GM19035 (cell line): ENCODE data around the gene RAB1A.

Source experiments
- ATAC-seq: cut with Tn5 transposase; IDR thresholded peaks from one replicate; pipeline ENCODE4 v1.9.1; 2021; ENCODE audit not compliant: unreplicated experiment

Gene RAB1A

DNA sequence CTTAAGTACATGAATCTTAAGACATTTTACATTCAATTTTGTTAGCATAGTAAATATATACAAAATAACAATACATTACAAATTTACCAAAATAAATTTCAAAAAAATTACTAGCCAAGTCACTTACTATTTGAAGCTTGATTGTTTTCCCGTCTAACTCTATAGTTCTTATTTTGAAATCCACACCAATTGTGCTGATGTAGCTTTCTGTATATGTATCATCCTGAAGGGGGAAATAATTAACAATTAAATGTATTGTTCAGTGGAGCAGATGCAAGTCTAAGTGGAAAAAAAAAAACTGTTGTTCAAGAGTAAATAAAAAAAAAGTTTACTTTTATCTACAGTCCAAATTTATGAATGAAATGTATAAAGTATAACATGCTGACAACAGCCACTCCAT is 32.1 kb downstream of the RAB1A start:
- ATAC-seq = no peak

DNA sequence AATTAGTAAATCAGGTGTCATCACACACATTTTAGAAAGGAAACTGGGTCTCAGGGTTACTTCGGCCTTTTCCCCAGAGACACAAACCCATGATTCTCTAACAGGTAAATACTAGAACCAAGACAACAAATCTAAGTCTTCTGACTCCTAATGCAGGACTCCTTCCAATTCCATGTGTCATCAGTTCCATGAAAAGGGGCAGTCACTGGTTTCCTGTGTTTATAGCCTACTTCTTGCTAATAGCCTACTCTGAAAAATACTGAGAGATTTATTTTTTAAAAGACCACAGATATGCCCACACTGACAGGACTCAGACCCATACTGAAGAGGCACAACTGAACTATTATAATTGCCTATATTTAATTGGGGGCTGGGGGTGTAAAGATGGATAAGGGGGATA is 33.0 kb downstream of the RAB1A start:
- ATAC-seq = no peak

DNA sequence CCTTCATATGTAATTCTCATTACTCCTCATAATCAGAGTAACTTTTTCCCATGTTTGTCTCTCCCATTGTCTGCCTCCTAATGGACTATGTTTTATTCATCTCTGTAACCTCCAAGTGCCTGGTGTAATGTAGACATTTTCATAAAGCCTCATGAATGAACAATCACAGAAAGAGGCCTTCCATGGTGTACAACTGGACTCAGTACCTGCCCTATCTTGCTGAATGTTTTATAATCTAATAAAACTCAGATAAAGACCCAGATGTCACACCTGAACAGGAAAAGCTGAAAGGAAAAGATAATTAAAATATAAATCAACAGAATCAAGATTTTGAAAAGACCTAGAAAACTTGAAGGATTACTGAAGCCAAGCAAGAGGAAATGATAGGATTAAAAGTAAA is 36.7 kb downstream of the RAB1A start:
- ATAC-seq = no peak

DNA sequence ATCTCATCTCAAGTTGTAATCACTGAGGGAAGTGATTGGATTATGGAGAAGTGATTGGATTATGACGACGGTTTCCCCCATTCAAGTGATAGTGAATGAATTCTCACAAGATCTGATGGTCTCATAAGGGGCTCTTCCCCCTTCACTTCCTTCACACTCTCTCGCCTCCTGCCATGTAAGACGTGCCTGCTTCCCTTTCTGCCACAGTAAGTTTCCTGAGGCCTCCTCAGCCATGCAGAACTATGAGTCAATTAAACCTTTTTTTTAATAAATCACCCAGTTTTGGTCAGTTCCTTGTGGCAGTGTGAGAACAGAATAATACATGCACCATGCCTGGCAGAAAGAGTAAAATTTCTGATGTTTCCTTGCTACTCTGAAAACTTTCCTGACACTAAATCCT is 37.1 kb downstream of the RAB1A start:
- no peak for ATAC-seq

DNA sequence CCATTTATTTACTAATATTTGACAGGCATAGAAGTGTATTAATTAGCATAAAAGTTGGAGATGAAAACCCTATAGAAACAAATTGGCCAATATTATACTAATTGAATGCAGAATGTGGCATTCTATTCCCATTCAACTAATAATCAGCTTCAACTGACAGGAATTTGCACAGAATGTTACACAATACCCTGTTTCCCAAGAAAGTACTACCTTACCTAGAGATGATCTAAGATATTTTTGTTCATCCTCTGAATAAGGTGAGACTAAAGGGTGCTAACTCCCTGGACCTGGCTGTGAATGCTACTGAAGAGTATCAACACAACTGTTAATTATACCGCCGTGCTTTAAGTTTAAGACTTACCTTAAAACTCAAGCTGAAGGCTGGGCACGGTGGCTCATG is 44.8 kb downstream of the RAB1A start:
- ATAC-seq = no peak

DNA sequence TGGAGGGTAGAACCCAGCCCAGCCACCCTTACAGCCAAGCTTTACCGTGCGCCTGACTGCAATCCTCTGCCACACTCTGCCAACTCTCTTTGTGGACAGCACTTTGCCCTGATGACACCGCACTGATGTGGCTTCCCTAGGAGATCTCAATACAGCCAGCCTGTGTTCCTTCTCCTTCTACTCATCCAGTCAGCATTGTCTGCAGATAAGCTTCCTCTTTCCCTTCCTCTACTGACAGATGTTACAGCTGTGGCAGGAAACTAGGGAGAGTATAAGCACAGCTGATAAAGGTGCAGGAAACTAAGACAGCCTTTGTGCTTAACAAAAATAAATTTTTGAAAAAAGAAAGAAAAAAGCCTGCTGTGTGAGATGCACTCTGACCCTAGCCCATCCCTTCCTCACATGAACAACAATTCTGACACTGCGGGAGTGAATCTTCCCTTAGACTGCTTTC is 48.6 kb downstream of the RAB1A start:
- ATAC-seq = no peak

DNA sequence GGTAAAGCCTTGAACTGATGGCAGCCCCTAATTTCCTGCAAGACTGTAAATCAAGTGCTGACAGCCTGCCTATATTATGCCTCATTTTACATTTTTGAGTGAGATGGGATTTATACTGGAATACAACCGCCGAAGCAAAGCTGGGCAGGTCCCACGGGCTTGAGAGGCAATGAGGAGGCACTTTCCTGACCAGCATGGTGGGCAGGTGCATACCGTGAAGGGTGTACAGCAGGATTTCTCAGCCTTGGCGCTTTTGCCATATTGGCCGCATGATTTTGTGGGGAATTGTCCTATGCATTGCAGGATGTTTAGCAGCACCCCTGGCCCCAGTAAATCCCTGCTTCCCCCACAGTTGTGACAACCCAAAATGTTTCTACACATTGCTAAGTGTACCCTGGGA is 50.9 kb downstream of the RAB1A start:
- no peak for ATAC-seq

DNA sequence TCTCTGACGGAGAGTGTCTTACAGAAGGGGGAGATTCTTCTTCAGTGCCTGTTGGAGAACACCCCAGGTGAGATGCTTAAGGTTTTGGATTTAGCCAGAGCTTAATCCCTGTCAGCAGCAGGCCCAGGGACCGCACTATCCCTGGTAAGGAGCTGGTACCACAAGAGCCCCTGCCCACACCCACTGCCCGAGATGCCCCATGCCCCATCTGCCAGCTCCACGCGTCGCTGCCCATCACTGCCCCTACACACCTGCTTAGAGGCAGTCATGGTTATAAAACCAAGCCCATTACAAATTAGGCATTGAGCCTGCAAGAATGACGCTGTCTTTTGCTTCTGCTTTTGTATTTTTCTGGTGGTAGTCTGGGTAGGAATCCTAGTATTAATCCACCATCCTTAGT is 52.0 kb downstream of the RAB1A start:
- ATAC-seq = no peak

DNA sequence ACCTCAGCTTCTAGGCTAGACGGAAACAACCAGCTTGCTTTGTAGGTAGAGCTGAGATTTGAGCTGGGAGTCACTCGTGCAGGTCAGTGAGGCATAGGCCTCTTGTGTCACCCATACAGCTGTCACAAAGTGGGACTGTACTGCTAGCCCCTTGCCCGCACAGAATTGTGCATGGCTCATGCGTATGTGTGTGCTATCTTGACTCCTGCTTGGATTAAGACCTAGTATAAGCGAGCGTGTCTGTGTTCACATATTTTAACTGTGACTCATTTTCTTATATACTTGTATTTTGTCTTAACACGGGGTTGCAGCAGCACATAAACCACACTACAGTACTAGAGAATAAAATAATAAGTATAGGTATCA is 53.6 kb downstream of the RAB1A start:
- no peak for ATAC-seq

DNA sequence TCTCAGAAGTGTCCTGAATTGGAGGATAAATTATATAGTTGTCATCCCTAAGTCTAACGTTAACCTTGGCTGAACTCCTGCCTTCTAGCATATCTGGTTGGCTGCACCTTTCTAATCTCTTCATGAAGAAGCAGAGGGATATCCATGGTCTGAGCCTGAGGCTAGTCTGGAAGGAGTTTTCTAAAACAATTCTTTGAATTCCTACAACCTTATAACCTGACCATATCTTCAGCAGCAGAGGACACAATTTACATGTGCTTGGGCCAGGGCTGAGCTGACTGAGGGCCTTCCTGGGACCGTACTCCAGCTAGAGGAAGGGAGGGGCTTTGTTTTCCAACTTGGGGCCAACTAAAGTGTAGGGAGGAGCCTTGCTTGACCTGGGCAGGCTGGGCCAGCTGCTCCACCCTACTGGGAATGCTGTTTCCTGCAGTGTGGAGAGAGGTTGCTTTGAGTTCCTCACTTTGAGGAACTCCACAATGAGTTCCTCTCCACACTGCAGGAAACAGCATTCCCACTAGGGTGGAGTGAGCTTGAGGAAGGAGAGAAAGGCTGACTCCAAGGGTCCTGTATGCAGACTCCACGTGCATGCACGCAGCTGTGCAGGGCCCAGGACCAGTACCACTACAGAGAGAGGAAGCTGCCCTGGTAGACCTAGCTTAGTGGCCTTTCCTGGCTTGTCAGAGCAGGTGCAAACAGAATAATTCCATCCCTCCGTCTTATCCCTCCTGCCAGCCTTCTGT is 54.1 kb downstream of the RAB1A start:
- ATAC-seq = no peak

DNA sequence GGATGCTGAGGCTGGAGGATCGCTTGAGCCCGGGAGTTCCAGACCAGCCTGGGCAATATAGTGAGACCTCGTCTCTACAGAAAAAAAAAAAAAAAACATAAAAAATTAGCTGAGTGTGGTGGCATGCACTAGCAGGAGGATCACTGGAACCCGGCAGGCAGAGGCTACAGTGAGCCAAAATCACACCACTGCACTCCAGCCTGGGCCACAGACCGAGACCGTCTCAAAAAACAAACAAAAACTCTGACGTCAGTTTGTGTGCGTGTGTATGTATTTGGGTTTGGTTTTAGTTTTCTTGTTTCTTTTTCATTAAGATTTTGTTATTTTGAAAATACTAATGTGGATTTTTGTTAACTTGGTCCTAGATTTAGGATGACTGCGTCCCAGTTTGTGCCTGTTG is 54.7 kb downstream of the RAB1A start:
- ATAC-seq = no peak

DNA sequence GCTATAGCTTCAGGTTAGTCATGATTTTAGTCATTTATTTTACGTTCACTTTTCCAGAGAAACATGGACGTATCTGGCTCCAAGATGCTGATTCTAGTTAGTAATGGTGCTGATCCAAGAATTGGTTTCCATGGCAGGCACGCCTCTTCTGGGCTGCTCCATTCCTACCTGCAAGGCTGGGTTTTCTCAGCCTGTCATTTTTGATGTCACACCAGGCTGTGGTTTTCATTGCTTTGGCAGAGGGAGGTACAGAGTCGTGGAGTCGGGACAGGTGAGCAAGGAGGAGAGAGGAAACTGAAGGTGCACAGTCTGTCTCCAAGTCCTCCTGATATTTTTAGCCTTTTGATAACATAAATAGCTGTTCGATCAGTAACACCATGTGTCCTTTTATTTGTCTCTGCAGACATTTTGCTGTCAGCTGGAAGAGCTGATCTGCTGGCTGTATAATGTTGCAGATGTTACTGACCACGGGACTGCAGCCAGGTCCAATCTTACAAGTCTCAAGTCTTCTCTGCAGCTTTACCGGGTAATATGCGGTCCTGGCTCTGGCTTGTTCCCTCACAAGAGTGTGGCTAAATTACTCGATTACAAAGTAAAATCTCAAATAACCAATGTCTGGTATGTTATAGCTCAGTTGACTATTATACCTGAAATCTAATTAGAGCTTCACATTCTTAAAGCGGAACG is 55.9 kb downstream of the RAB1A start:
- no peak for ATAC-seq

DNA sequence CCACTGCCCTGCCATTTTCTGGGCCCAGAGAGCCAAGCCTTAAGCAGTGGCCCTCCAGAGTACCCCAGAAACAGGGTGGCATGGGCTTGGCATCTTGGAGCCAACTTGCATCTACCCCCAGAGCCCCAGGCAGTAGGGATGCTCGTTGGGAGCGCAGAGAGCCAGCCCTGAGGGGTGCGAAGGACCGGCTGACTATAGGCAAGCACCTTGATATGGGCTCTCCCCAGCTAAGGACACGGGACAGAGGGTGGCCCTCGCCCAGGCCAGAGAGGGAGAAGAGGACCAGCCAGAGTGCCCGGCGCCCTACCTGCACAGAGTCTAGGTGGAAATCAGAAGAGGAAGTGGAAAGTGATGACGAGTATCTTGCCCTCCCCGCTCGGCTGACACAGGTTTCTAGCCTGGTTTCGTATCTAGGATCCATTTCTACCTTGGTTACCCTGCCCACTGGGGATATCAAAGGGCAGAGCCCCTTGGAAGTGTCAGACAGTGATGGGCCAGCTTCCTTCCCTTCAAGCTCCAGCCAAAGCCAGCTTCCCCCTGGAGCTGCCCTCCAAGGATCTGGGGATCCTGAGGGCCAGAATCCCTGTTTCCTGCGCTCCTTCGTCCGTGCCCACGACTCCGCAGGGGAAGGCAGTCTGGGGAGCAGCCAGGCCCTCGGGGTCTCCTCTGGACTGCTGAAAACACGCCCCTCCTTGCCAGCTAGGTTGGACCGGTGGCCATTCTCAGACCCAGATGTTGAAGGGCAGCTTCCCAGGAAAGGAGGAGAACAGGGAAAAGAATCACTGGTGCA is 57.5 kb downstream of the RAB1A start:
- ATAC-seq = peak; percentile 56

DNA sequence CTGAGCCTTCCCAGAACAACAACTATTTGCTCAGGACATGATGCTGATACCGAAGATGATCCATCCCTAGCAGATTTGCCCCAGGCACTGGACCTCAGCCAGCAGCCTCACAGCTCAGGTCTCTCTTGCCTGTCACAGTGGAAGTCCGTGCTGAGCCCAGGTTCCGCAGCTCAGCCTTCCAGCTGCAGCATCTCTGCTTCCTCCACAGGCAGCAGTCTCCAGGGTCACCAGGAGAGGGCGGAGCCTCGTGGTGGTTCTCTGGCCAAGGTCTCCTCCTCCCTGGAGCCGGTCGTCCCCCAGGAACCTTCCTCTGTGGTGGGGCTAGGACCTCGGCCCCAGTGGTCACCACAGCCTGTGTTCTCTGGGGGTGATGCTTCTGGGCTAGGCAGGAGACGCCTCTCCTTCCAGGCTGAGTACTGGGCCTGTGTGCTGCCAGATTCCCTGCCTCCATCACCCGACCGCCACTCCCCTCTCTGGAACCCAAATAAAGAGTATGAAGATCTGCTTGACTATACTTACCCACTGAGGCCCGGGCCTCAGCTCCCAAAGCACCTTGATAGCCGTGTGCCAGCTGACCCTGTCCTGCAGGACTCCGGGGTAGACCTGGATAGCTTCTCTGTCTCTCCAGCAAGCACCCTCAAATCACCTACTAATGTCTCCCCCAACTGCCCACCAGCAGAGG is 58.3 kb downstream of the RAB1A start:
- no peak for ATAC-seq

DNA sequence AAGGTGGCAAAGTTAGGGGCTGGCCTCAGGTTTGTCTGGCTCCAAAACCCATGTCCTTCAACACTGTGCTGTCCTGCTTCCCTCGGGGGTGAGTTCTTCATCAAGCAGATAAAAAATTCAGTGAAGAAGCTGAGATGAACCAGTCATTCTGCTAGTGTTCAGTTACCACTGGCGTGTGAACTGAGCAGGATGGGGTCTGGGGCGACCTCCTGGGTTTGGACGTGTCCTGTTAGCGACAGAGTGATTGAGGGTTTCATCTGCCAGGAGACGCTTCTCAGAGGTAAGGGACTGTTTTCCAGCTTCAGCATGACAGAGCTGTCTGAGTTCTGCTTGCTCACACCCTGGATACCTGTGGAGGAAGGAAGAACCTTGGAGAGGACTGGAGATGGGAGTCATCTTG is 59.0 kb downstream of the RAB1A start:
- no peak for ATAC-seq

DNA sequence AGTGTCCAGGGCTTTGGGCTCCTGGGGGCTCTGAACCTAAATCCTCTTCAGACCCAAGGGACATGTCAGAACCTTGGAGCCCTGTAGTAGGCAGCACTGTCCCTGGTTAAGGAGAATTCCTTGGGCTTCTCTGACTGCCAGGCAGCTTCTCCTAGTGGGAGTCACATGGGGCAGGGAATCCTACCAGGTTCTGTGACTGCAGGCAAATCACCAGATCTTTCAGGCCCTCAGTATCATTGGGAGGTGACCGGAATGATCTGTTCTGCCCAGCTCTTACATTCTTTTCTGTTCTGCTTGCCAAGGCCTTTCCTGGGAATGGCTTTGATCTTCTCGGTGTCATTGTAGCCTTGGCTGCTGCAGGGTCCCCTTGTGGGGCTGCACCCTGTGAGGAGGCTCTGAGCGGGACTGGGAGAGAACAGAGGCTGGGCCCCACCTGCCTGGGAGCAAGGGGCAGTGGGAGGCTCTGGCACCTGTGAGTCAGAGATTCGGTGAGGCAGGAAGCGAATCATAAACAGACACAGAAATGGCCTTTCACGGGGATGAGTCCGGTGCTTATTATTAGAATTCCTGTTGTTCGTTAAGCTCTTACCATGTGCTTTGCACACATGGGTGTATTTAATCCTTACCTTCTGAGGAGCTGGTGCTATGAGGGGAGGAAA is 59.6 kb downstream of the RAB1A start:
- no peak for ATAC-seq

DNA sequence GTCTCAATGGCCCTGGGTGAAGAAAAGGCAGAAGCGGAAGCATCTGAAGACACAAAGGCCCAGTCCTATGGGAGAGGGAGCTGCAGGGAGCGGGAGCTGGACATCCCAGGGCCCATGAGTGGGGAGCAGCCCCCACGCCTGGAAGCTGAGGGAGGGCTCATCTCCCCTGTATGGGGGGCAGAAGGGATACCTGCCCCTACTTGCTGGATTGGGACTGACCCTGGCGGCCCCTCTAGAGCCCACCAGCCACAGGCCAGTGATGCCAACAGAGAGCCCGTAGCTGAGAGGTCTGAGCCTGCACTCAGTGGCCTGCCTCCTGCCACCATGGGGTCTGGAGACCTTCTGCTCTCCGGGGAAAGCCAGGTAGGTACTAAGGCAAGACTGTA is 60.5 kb downstream of the RAB1A start:
- ATAC-seq = no peak

DNA sequence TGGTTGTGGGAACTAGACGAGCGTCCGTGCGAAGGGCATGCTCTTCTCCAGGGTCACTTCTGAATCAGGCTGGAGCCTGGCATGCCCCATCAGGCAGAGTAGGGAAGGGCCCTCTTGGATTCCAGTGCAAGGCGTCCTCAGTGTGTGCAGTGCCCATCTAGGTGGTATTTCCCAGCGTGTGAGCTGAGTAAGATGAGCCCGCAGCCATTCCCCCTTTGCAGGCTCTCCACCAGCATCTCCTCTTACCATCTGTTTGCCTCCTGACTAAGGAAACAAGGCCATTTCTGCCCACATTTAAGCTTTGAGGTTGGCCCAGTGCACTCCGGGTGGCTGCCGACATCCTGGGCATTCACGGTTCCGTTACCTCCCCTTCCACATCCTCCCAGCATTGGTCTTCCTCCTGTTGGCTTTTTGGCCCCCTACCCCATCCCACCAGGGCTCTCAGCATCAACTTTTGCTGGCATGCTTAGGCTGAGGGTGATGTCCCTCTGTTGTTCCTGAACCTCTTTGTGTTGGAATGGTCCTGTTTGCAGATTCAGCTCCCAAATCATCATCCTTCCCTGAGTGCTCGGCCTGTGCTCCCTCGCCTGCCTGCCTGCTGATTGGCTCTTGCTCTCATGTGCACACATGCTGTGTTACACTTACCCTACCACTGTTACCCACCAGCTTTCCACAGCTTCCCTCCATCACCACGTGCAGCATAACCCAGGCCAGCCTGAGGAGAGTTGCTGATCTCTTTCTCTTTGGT is 61.9 kb downstream of the RAB1A start:
- no peak for ATAC-seq

DNA sequence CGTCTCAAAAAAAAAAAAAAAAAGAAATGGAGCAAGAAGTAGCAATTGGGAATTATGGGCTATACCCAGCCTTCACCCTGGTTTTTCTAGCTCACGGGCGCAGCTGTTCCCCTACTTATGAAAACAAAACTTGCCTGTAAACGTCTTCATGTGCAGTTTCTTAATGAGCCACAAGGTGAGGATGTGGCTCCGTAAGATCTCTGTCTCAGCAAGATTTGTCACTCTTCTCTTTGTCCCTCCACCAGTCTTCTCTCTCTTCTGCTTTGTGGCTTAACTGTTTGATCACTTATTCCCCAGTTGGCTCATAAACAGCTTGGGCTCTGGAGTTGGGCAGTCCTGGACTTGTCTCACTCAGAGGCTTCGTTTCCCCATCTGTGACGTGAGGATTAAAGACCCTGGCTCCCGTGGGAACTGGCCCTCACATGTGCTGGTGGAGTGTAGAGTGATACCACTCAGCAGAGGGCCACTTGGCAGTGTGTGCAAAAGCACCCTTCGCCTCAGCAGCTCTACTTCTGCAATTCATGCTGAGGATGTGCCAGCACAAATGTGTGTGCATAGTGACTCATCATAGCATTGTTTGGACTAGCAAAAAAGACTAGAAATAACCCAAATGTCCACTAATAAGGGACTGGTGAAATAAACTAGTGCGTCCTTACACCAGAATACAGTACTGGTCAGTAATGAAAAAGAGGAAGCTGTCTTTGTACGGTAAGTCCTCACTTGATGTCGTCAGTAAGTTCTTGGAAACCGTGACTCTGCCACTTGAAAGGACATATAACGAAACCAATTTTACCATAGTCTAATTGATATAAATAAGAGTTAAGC is 65.0 kb downstream of the RAB1A start:
- peak; percentile 83 for ATAC-seq
